ENCODE data around the gene SCP2. TPM values are rescaled to one million over a fixed set of nuclear protein-coding genes. Genes with fewer than 3 reads are reported as not detected.
A peak's percentile ranks its signal among the peaks of the same experiment; 100 is the strongest.

Gene SCP2
- polyA plus RNA-seq, 1 of the 3 experiments (the other 2 are of a cell fraction), result 49.5 TPM

DNA sequence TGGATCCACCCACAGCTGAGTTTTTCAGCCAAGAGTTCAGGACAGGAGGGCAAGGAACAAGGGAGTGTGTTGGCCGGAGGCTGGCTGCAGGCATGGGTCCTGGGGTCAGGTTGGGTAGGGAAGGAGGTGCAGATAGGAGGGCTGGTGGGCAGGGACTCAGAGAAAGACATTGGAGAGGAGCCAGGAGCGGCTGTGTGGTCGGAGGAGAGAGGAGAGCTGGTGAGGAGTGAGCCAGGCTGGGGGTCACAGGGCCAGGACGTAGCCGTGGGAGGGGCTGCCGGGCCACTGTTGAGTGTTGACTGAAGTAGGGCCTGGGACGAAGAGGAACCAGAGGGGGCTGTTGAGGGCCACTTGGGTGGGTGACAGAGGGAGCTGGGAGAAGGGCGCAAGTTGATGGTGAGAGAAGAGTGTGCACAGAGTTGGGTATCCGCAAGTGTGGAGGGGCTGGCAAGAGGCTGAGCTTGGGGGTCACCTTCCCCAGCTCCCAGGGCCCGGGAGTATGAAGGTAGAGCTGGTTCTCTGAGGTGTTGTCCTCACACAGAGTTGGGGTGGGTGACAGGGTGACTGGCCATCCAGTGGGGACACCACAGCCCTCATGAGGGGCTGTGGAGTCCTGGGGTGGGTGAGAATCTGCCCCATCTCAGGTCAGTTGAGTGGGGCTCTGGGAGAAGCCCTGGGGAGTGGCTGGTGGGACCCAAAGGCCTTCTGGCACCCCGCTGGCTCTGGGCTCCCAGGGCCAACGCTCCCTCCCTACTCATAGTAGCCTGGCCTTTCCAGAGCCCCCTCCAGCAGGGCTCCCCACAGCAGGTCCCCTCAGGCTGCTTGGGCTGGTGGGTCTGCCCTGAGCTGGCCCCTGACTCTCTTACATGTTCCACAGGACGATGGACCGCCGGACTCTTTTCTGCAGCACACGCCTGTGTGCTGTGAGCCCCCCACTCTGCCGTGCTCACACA lies 156.8 kb downstream of the SCP2 start (continued):
- TF ChIP-seq USF1 (IDR thresholded peaks at IDR 0.05; ENCODE audit: borderline replicate concordance, low read depth), result no peak

DNA sequence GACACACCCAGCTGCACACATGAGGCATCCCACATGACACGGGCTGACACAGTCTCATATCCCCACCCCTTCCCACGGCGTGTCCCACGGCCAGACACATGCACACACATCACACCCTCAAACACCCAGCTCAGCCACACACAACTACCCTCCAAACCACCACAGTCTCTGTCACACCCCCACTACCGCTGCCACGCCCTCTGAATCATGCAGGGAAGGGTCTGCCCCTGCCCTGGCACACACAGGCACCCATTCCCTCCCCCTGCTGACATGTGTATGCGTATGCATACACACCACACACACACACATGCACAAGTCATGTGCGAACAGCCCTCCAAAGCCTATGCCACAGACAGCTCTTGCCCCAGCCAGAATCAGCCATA lies 157.5 kb downstream of the SCP2 start:
- Histone ChIP-seq H3K9me2 (no peaks in the 10 kb centered on the region), H3K27ac (ENCODE audit: low read depth in 2 of 2, low read length in 1 of 2) (no peak overlapping the region), H3K27me3 (ENCODE audit: insufficient read depth) (no peaks in the 10 kb centered on the region), H4K20me1 (ENCODE audit: insufficient read depth) (no peaks in the 10 kb centered on the region), H3K79me2 (ENCODE audit: insufficient read depth) (no peaks in the 10 kb centered on the region), H3K9ac (no peak overlapping the region), H3K9me3 (no peaks in the 10 kb centered on the region), H2AFZ (ENCODE audit: low read depth) (no peak overlapping the region), H3K4me2 (no peak overlapping the region), H3F3A (replicated peaks; ENCODE audit: insufficient read depth) (no peaks in the 10 kb centered on the region), H3K4me1 (ENCODE audit: control insufficient read depth in 1 of 2, insufficient read depth in 2 of 2, low read depth in 1 of 2, low read length in 1 of 2) (peaks cover 3 to 36% of the 10 kb centered on the region in 2 experiments; a peak in 1 of 4 replicates), H3K4me3 (ENCODE audit: low read depth in 2 of 2, low read length in 1 of 2) (no peak overlapping the region), H3K36me3 (replicated peaks in 1 of 2; ENCODE audit: control insufficient read depth in 1 of 2, insufficient read depth in 2 of 2, low read length in 1 of 2) (no peaks in the 10 kb centered on the region)
- no peak for TF ChIP-seq GABPA (IDR thresholded peaks at IDR 0.05; ENCODE audit: low read depth)
- TF ChIP-seq GATA2 (CRISPR knock-in tag; IDR thresholded peaks at IDR 0.05), result no peak
- TF ChIP-seq RCOR1 (IDR thresholded peaks at IDR 0.05; ENCODE audit: low read length), result no peak
- no peak for TF ChIP-seq FOXJ3 (CRISPR knock-in tag; IDR thresholded peaks at IDR 0.05)
- TF ChIP-seq NFIC (IDR thresholded peaks at IDR 0.05; ENCODE audit: borderline replicate concordance), result no peak
- 86% methylated on average over 7 of the region's 8 CpGs for WGBS (ENCODE audit: low lambda C conversion rate)
- ChIA-PET CTCF (interaction anchor here (0.8 to 1.4 kb wide), 3 partner anchors 86 to 180 kb away, joined by 3 to 4 read pairs (median 3); no protein-coding TSS in a partner anchor), POLR2A (no interaction called here)
- DNase-seq, result no peak

DNA sequence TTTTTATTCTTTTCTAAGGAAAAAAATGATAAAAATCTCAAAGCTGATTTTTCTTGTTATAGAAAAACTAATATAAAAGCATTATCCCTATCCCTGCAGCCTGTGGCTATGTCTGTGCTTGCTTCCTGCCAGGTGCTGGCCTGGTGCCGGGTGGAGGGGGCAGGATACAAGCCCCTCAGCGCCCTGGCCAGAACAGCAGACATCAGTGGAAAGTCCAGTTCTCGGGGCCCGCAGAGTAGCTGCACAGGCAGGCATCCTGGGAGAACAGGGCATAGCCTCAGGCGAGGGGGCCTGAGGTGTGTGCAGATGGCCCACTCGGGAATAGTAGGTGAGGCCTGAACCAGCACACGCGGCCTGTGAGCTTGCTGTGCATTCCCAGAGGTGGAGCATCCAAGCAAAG lies 158.3 kb downstream of the SCP2 start:
- POLR2A ChIA-PET, result no interaction called here
- Histone ChIP-seq H3K36me3 (replicated peaks in 1 of 2; ENCODE audit: control insufficient read depth in 1 of 2, insufficient read depth in 2 of 2, low read length in 1 of 2) (no peaks in the 10 kb centered on the region), H3K9ac (no peak overlapping the region), H3F3A (replicated peaks; ENCODE audit: insufficient read depth) (no peaks in the 10 kb centered on the region), H3K4me1 (ENCODE audit: control insufficient read depth in 1 of 2, insufficient read depth in 2 of 2, low read depth in 1 of 2, low read length in 1 of 2) (peaks cover 3 to 36% of the 10 kb centered on the region in 2 experiments; a peak in 1 of 4 replicates), H3K79me2 (ENCODE audit: insufficient read depth) (no peaks in the 10 kb centered on the region), H3K4me3 (ENCODE audit: low read depth in 2 of 2, low read length in 1 of 2) (no peak overlapping the region), H2AFZ (ENCODE audit: low read depth) (no peak overlapping the region), H4K20me1 (ENCODE audit: insufficient read depth) (no peaks in the 10 kb centered on the region), H3K9me3 (no peaks in the 10 kb centered on the region), H3K27me3 (ENCODE audit: insufficient read depth) (no peaks in the 10 kb centered on the region), H3K9me2 (no peaks in the 10 kb centered on the region), H3K27ac (ENCODE audit: low read depth in 2 of 2, low read length in 1 of 2) (no peak overlapping the region; a peak in 1 of 4 replicates), H3K4me2 (no peak overlapping the region)
- peak; percentile 52 for DNase-seq
- CTCF ChIA-PET, result interaction anchor here (0.8 to 1.2 kb wide), 2 partner anchors 85 to 180 kb away, joined by 3 read pairs; no protein-coding TSS in a partner anchor
- 79% methylated on average over 5 of the region's 8 CpGs for WGBS (ENCODE audit: low lambda C conversion rate)
- TF ChIP-seq FOXJ3 (CRISPR knock-in tag; IDR thresholded peaks at IDR 0.05), result 0 out of 2 replicates have a peak, but pooled peaks have one; percentile 17
- no peak for TF ChIP-seq CHD2 (IDR thresholded peaks at IDR 0.05; ENCODE audit: low read length, partially characterized antibody)
- no peak for TF ChIP-seq PBX3 (IDR thresholded peaks at IDR 0.05)
- no peak for TF ChIP-seq ELF1 (IDR thresholded peaks at IDR 0.05)
- TF ChIP-seq, protein P1, sequence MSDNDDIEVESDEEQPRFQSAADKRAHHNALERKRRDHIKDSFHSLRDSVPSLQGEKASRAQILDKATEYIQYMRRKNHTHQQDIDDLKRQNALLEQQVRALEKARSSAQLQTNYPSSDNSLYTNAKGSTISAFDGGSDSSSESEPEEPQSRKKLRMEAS (IDR thresholded peaks at IDR 0.05; ENCODE audit: low read depth), result no peak
- TF ChIP-seq NRF1 (IDR thresholded peaks at IDR 0.05; ENCODE audit: low read depth, low read length), result no peak
- TF ChIP-seq, protein P2, sequence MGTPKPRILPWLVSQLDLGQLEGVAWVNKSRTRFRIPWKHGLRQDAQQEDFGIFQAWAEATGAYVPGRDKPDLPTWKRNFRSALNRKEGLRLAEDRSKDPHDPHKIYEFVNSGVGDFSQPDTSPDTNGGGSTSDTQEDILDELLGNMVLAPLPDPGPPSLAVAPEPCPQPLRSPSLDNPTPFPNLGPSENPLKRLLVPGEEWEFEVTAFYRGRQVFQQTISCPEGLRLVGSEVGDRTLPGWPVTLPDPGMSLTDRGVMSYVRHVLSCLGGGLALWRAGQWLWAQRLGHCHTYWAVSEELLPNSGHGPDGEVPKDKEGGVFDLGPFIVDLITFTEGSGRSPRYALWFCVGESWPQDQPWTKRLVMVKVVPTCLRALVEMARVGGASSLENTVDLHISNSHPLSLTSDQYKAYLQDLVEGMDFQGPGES (IDR thresholded peaks at IDR 0.05; ENCODE audit: low read depth, low read length), result no peak
- no peak for TF ChIP-seq SIN3A (IDR thresholded peaks at IDR 0.05; ENCODE audit: borderline replicate concordance, low read depth, low read length)

All from SK-N-SH (cell line).